GM13977 (cell line): ENCODE data around the gene SLC43A1.

Source experiments
- DNase-seq: peaks from one replicate; pipeline ENCODE4 v3.0.0; 2012; ENCODE audit warnings: low spot score
- in situ Hi-C: fragments of 300-500 bp; cut with MboI; formaldehyde crosslinking; loops from one replicate; pipeline ENCODE4 v1.12.0; 2022; ENCODE audit warnings: low sequenced_read_pairs, low pct_unique_long_range_greater_than_20kb, mixed read lengths, inconsistent platforms; ENCODE audit not compliant: unreplicated experiment
- TF ChIP-seq, protein P1 (sequence below): IDR thresholded peaks from 2 replicates; pipeline ENCODE4 v1.5.1; 2012; ENCODE audit warnings: mild to moderate bottlenecking, control low read depth; ENCODE audit not compliant: insufficient read depth; ENCODE audit errors: extremely low read depth, missing control alignments

The SLC43A1 gene

DNA sequence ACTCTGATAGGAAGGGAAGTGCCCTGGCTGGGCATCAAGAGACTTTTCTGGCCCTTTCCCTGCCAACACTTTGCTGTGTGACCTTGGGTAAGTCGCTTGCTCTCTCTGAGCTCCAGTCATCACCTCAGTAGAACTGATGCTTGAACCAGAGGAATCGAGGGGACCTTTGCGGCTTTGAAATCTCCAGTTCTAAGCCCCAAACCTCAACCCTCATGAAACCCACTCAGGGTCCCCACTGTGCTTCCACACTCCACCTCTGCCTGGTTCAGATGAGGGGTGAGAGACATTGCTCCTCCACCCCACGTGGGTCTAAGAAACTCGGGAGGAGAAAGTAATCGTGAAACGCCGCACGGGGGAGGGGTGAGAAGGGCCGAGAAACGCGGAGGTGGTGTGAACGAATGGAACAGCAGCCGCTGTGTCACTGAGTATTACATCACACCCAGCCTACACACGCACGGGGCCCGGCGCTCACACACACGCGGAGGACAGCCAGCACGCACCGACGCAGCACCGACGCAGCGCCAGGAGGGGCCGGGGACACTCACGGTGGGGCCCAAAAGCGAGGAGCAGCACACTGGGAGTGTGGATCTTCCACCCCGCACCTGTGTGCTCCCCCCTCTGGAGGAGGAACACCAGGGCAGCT lies 50.8 kb downstream of the SLC43A1 start:
- in situ Hi-C loops = no loop called here
- TF ChIP-seq, protein P1, sequence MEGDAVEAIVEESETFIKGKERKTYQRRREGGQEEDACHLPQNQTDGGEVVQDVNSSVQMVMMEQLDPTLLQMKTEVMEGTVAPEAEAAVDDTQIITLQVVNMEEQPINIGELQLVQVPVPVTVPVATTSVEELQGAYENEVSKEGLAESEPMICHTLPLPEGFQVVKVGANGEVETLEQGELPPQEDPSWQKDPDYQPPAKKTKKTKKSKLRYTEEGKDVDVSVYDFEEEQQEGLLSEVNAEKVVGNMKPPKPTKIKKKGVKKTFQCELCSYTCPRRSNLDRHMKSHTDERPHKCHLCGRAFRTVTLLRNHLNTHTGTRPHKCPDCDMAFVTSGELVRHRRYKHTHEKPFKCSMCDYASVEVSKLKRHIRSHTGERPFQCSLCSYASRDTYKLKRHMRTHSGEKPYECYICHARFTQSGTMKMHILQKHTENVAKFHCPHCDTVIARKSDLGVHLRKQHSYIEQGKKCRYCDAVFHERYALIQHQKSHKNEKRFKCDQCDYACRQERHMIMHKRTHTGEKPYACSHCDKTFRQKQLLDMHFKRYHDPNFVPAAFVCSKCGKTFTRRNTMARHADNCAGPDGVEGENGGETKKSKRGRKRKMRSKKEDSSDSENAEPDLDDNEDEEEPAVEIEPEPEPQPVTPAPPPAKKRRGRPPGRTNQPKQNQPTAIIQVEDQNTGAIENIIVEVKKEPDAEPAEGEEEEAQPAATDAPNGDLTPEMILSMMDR = no peak
- no peak for DNase-seq

DNA sequence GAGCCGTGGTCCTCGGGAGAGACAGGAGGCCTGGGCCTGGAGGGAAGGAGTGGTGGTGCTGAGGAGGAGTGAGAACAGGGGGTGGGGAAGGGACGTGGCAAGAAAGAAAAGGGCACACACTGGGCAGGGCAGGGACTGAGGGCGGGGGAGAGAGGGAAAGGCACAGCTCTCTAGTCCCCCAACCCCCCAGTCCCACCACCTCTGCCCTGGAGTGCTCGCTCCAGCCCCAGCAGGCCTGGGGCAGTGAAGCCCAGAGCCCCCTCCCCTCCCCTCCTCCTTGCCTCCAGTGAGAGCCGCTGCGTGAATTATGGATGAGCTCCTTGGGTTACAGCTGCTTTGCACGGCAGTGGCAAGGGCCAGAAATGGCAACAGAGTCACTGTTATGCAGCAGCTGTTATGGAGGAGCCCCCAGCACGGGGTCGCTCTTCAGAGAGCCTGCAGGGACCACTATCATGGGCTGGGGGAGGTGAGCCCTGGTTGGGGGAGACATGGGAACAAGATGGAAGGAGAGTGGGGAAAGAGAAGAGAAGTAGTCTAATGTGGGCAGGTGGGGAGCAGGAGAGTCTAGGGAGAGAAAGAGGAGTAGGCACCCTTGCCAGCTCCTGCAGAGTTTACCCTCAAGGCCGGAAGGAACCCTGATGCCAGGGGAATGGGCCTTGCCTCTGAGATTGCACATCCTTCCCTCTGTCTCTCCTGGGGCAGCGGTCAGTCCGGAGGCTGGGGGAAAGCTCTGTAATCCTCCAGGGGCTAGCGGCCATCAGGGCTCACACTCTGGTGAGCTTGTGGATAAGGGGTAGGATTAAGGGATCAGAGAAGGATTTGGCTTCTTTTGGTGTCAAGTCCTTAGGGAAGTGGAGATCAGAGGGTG lies 51.6 kb downstream of the SLC43A1 start:
- TF ChIP-seq, protein P1 = no peak
- DNase-seq = peak; percentile 23
- in situ Hi-C loops = no loop called here

DNA sequence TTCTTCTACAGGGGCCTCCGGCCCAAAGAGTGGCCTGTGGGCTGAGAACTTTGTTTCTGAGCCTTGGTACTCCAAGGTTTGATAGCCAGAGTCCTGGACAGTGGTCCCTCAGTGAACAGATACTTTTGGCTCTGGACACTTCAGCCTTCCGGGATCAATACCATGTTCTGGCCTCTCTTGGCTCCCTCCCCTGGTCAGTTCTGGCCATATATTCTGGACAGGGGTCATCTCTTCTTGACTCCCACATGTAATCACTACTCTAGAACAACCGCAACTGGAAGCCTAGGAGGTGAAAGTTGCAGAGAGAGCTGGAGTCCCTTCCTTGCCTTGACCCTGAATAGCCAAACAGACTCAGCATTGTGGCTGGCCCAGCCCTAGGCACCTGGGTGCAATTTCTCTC lies 52.9 kb downstream of the SLC43A1 start:
- no peak for DNase-seq
- TF ChIP-seq, protein P1 = no peak
- in situ Hi-C loops = no loop called here

DNA sequence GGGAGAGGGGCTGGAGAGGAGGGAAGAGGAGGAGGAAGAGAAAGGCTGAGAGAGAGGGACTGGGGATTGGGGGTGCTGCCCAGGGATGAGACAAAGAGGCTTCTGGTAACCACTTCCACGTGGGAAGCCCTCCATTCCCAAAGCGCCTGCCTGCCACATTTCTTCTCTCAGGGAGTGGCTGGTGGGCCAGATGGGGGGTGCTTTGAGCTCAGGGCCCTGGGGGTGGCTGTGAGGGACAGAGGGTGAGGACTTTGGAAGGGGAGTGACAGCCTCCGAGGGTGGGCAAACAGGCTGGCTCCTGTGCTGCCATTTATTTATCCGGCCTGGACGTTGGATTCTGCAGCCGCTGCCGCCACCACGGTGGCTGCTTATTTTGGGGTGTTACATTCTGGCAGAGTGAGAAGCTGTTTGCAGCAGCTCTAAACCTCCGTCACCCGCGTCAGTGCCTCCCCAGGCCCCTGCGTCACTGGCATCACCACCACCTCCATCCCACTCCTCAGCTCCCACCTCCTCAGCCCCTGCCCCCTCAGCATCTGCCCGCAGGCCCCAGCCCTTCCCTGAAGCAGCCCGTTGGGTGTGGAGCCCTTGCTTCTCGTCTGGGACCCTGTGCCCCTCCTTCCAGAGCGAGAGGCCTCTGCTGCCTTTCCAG lies 53.5 kb downstream of the SLC43A1 start:
- TF ChIP-seq, protein P1 = no peak
- in situ Hi-C loops = no loop called here
- no peak for DNase-seq

DNA sequence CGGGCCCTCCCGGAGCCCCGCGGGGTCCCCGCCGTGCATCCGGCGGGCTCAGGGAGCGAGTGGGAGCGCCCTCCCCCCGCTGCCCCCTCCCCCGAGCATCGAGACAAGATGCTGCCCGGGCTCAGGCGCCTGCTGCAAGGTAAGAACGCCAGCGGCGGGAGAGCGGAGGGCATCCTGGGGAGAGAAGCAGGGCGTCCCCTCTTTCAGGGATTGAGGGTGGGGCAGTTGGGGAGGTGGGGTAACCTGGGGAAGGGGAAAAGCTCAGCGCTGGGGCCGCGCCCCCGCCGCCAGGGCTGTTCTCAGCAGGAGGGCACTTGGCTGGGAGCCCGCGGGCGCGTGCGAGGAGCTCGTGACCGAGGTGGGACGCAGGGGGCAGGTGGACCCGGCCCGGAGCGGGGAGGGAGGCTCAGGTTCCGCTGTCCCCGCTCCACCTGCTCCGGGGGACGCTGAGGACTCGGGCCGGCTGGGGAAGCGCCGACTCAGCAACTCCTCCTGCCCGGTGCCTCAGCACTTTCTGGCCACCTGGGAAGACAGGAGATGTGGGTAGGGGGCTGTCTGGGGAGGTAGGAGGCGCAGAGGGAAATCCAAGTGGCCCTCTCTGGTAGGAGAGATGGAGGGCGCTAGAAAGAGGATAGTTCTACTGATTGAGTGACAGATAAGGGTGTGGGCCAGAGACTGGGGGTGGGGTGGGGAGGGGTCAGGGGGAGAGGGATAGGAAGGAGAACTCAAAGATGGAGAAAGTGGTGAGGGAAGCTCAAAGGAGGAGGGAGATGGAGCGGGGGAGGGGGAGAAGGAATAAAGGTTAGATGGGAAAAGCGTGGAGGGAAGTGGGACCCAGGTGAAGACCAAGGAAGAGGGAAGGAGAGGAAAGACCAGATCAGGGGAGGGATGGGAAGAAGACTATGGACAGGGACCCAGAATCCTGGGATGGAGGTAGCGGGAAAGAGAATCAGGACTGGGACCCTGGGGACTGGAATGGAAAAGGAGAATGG lies 54.4 kb downstream of the SLC43A1 start:
- DNase-seq = no peak
- TF ChIP-seq, protein P1 = no peak
- in situ Hi-C loops = no loop called here
